ENCODE measurements around the gene ADCY7.

Gene ADCY7

DNA sequence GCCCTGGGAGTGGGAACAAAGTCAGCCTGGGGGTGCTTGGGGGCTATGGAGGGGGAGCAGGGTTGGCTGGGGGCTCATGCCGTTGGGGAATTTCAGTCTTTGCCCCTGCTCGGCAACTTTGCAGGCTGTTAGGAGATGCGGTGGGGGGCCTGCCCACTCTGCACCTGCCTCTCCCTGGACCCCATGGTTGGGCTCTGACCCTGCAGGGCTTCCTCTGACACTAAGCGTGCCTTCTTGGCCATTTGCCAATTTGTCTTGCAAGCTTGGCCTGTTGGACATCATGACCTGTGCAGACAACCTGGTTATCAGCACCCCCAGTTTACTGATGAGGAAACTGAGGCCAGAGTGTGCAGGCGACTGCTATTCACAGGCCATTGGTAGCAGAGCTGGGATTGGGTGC, 14.6 kb downstream of the ADCY7 start:
- H3K4me3 ChIP-seq (ENCODE audit: severe bottlenecking): no peak overlapping the region
- H3K27ac ChIP-seq (ENCODE audit: poor library complexity, severe bottlenecking): no peak overlapping the region
- DNase-seq (ENCODE audit: low spot score) (no peak), ATAC-seq (ENCODE audit: low read depth) (no peak)
- H3K27me3 ChIP-seq (ENCODE audit: insufficient read depth, poor library complexity, severe bottlenecking): no peaks in the 10 kb centered on the region
- TF ChIP-seq, protein P1, sequence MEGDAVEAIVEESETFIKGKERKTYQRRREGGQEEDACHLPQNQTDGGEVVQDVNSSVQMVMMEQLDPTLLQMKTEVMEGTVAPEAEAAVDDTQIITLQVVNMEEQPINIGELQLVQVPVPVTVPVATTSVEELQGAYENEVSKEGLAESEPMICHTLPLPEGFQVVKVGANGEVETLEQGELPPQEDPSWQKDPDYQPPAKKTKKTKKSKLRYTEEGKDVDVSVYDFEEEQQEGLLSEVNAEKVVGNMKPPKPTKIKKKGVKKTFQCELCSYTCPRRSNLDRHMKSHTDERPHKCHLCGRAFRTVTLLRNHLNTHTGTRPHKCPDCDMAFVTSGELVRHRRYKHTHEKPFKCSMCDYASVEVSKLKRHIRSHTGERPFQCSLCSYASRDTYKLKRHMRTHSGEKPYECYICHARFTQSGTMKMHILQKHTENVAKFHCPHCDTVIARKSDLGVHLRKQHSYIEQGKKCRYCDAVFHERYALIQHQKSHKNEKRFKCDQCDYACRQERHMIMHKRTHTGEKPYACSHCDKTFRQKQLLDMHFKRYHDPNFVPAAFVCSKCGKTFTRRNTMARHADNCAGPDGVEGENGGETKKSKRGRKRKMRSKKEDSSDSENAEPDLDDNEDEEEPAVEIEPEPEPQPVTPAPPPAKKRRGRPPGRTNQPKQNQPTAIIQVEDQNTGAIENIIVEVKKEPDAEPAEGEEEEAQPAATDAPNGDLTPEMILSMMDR (IDR thresholded peaks at IDR 0.05; ENCODE audit: poor library complexity, severe bottlenecking): no peak
- no peaks in the 10 kb centered on the region for H3K36me3 ChIP-seq (ENCODE audit: low read depth)
- H3K4me1 ChIP-seq (ENCODE audit: insufficient read depth, poor library complexity, severe bottlenecking): no peaks in the 10 kb centered on the region
- no peaks in the 10 kb centered on the region for H3K9me3 ChIP-seq (ENCODE audit: severe bottlenecking)

DNA sequence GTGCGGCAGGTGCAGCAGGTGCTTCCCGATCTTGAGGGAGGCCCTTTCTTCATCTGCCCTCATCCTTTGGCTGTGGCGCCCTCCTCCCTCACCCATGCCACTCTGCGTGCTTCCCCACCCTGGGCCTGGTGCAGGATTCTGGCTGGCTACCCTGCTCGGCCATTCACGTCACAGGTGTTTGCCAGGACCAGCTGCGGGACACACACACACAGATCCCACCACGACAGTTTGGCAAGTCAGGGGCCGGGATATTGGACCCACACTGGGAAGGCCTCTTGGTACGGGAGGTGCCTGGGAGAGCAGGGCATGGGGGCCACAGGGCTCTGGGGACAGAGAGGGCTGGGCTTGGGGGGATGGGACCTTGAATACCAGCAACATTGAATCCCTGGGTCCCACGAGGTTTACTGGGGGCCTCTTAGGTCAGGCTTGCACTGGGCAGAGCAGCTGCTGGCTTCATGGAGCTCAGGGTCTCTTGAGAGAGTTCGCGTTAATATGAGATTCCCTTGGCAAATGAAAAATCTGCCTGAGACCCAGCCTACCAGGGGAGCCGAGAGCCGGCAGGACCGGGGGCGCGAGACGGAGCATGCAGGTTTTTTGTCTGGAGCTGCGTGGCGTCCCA, 15.1 kb downstream of the ADCY7 start:
- Histone ChIP-seq H3K27me3 (ENCODE audit: insufficient read depth, poor library complexity, severe bottlenecking) (no peaks in the 10 kb centered on the region), H3K27ac (ENCODE audit: poor library complexity, severe bottlenecking) (no peak overlapping the region), H3K9me3 (ENCODE audit: severe bottlenecking) (no peaks in the 10 kb centered on the region), H3K36me3 (ENCODE audit: low read depth) (no peaks in the 10 kb centered on the region), H3K4me1 (ENCODE audit: insufficient read depth, poor library complexity, severe bottlenecking) (no peaks in the 10 kb centered on the region), H3K4me3 (ENCODE audit: severe bottlenecking) (no peak overlapping the region)
- DNase-seq (ENCODE audit: low spot score) (no peak), ATAC-seq (ENCODE audit: low read depth) (no peak; the same call in 2 of the 3 replicates)
- TF ChIP-seq, protein P1 (IDR thresholded peaks at IDR 0.05; ENCODE audit: poor library complexity, severe bottlenecking): no peak

DNA sequence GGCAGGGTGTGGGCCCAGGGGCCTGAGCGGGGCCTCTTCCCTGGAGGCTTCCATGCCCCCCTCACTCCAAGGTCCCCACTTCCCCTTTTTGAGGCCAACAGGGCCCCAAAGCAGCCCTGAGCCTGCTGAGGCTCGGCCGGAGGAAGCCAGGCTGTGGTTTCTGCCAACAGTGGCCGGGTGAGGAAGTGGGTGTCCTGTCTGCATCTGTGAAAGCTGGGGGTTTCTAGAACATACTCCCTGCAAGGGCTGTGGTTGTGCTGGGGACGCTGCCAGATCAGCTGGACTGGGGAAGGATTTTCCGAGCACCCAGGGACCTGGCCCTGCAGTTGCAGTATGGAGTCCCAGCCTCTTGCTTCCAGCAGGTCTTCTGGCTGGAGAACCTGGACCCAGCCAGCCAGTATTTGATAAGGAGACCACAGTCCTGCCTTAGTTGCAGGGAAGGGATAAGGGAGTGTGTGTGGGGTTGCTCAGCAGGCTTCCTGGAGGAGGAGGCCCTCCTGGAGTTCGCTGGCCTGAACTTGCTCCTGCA, 15.7 kb downstream of the ADCY7 start:
- TF ChIP-seq, protein P1 (IDR thresholded peaks at IDR 0.05; ENCODE audit: poor library complexity, severe bottlenecking): no peak
- no peaks in the 10 kb centered on the region for H3K4me1 ChIP-seq (ENCODE audit: insufficient read depth, poor library complexity, severe bottlenecking)
- H3K4me3 ChIP-seq (ENCODE audit: severe bottlenecking): no peak overlapping the region
- DNase-seq (ENCODE audit: low spot score) (no peak), ATAC-seq (ENCODE audit: low read depth) (no peak)
- H3K27ac ChIP-seq (ENCODE audit: poor library complexity, severe bottlenecking): no peak overlapping the region
- H3K36me3 ChIP-seq (ENCODE audit: low read depth): no peaks in the 10 kb centered on the region
- H3K9me3 ChIP-seq (ENCODE audit: severe bottlenecking): no peaks in the 10 kb centered on the region
- no peaks in the 10 kb centered on the region for H3K27me3 ChIP-seq (ENCODE audit: insufficient read depth, poor library complexity, severe bottlenecking)

DNA sequence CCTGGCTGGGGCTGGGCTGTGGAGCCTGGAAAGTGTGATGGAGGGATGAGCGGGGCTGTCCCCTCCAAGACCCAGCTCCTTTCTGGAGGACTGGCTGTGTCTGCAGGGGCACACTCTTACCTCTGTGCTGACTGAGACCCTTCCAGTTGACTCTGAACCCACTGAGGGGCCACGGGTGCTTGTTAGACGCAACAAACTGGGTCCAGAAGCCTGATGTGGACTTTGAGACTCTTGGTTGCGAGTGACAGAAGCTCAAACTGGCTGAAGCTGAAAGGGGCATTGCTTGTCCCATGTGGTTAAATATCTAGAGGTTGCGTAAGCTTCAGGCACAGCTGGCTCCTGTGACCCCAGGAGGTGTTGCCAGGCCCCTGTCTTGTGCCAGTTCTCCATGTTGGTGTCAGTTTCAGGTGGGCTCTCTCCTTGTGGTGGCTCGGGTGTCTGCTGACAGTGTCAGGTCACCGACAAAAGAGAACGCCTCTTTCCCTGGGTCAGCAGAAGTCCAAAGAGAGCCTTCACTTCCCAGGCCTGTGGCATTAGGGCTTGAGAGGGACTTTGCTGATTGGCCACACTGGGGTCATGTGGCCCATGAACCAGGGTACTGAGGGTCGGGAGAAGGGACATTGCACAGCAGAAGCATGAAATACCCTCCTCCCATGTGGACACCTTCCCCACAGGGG, 16.7 kb downstream of the ADCY7 start:
- Histone ChIP-seq H3K9me3 (ENCODE audit: severe bottlenecking) (no peaks in the 10 kb centered on the region), H3K27me3 (ENCODE audit: insufficient read depth, poor library complexity, severe bottlenecking) (no peaks in the 10 kb centered on the region), H3K4me3 (ENCODE audit: severe bottlenecking) (no peak overlapping the region), H3K27ac (ENCODE audit: poor library complexity, severe bottlenecking) (no peak overlapping the region), H3K36me3 (ENCODE audit: low read depth) (no peaks in the 10 kb centered on the region), H3K4me1 (ENCODE audit: insufficient read depth, poor library complexity, severe bottlenecking) (no peaks in the 10 kb centered on the region)
- ATAC-seq (ENCODE audit: low read depth) (no peak), DNase-seq (ENCODE audit: low spot score) (no peak)
- TF ChIP-seq, protein P1 (IDR thresholded peaks at IDR 0.05; ENCODE audit: poor library complexity, severe bottlenecking): no peak

Data from RWPE2 (cell line).